ENCODE results near the gene AFDN.

- TF ChIP-seq, protein P1, sequence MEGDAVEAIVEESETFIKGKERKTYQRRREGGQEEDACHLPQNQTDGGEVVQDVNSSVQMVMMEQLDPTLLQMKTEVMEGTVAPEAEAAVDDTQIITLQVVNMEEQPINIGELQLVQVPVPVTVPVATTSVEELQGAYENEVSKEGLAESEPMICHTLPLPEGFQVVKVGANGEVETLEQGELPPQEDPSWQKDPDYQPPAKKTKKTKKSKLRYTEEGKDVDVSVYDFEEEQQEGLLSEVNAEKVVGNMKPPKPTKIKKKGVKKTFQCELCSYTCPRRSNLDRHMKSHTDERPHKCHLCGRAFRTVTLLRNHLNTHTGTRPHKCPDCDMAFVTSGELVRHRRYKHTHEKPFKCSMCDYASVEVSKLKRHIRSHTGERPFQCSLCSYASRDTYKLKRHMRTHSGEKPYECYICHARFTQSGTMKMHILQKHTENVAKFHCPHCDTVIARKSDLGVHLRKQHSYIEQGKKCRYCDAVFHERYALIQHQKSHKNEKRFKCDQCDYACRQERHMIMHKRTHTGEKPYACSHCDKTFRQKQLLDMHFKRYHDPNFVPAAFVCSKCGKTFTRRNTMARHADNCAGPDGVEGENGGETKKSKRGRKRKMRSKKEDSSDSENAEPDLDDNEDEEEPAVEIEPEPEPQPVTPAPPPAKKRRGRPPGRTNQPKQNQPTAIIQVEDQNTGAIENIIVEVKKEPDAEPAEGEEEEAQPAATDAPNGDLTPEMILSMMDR (IDR thresholded peaks at IDR 0.05): no peak
- TF ChIP-seq POLR2A (IDR thresholded peaks at IDR 0.05): no peak
Measured at GRCh38 chr6:167888098-167888497, 61.4 kb downstream of the AFDN start.

Measured in vagina (tissue), 2 donors.